HG03103 (cell line): ENCODE measurements around the gene RPL3.

Experiments used
- ATAC-seq: cut with Tn5 transposase; IDR thresholded peaks from one replicate; pipeline ENCODE4 v1.9.1; 2021; ENCODE audit warnings: low read depth; ENCODE audit not compliant: unreplicated experiment

RPL3 gene

GRCh38 chr22:39287076-39287725, 32.2 kb downstream of the RPL3 start:
- no peak for ATAC-seq

- no peak for ATAC-seq
Measured at GRCh38 chr22:39284983-39285382, 34.4 kb downstream of the RPL3 start.

GRCh38 chr22:39284142-39284980, 35.1 kb downstream of the RPL3 start:
- no peak for ATAC-seq

- no peak for ATAC-seq
Measured at GRCh38 chr22:39283322-39284141, 35.9 kb downstream of the RPL3 start.

GRCh38 chr22:39282645-39283321, 36.6 kb downstream of the RPL3 start:
- ATAC-seq: no peak

- ATAC-seq: no peak
Measured at GRCh38 chr22:39281126-39281525, 38.3 kb downstream of the RPL3 start.

- no peak for ATAC-seq
Measured at GRCh38 chr22:39280250-39280649, 39.2 kb downstream of the RPL3 start.

- no peak for ATAC-seq
Measured at GRCh38 chr22:39279170-39279850, 40.1 kb downstream of the RPL3 start.

GRCh38 chr22:39278040-39278439, 41.4 kb downstream of the RPL3 start:
- no peak for ATAC-seq

- ATAC-seq: no peak
Measured at GRCh38 chr22:39277142-39277607, 42.2 kb downstream of the RPL3 start.

GRCh38 chr22:39276440-39277141, 42.8 kb downstream of the RPL3 start:
- no peak for ATAC-seq

- ATAC-seq: no peak
Measured at GRCh38 chr22:39275814-39276439, 43.5 kb downstream of the RPL3 start.

- ATAC-seq: no peak
Measured at GRCh38 chr22:39273950-39274887, 45.2 kb downstream of the RPL3 start.

GRCh38 chr22:39270792-39271191, 48.6 kb downstream of the RPL3 start:
- no peak for ATAC-seq

- ATAC-seq: no peak
Measured at GRCh38 chr22:39270280-39270679, 49.1 kb downstream of the RPL3 start.

GRCh38 chr22:39269095-39269790, 50.2 kb downstream of the RPL3 start:
- no peak for ATAC-seq

- ATAC-seq: no peak
Measured at GRCh38 chr22:39268645-39269044, 50.8 kb downstream of the RPL3 start.
